Heart left ventricle (tissue), 16 donors: ENCODE results near the gene PRMT5. TPM values are rescaled to one million over a fixed set of nuclear protein-coding genes. Genes with fewer than 3 reads are reported as not detected.

Experiments
- ATAC-seq, 4 donors: fragments of 200-7000 bp; cut with Tn5 transposase; one replicate each; pipeline ENCODE4 v1.9.1; 2020 to 2022; ENCODE audit warnings: moderate library complexity in 4 of 4, mild to moderate bottlenecking in 3 of 4, moderate number of reproducible peaks in 1 of 4
- DNase-seq, 5 donors: peaks; one replicate each; pipeline ENCODE4 v3.0.0-alpha.2; 2020
- H3K27ac ChIP-seq, 12 donors: fragments of 200-600 bp; sonication (generic) in 4 of 12; one replicate each; pipeline versions ENCODE4 v1.5.0 to v1.8.0; 2016 to 2022; ENCODE audit warnings: mild to moderate bottlenecking in 2 of 12
- H3K27me3 ChIP-seq, 9 donors: fragments of 200-600 bp; sonication (generic) in 2 of 9; one replicate each; pipeline versions ENCODE4 v1.5.1 to v1.8.0; 2016 to 2022; ENCODE audit warnings: mild to moderate bottlenecking in 3 of 9
- H3K36me3 ChIP-seq, 9 donors: fragments of 200-600 bp; sonication (generic) in 2 of 9; one replicate each; pipeline versions ENCODE4 v1.5.0 to v1.8.0; 2018 to 2022; ENCODE audit warnings: mild to moderate bottlenecking in 2 of 9
- H3K4me1 ChIP-seq, 12 donors: fragments of 200-600 bp; sonication (generic) in 4 of 12; one replicate each; pipeline versions ENCODE4 v1.5.0 to v1.8.0; 2016 to 2022; ENCODE audit warnings: mild to moderate bottlenecking in 3 of 12
- H3K4me3 ChIP-seq, 12 donors: fragments of 200-600 bp; sonication (generic) in 4 of 12; one replicate each; pipeline versions ENCODE4 v1.5.0 to v1.8.0; 2017 to 2022; ENCODE audit warnings: mild to moderate bottlenecking in 9 of 12, moderate library complexity in 4 of 12
- H3K9me3 ChIP-seq, 12 donors: fragments of 200-600 bp; sonication (generic) in 4 of 12; one replicate each; pipeline versions ENCODE4 v1.5.0 to v1.8.0; 2016 to 2022; ENCODE audit warnings: mild to moderate bottlenecking in 1 of 12
- CTCF ChIP-seq, 12 donors: fragments of 200-600 bp; sonication (generic) in 4 of 12; IDR thresholded peaks; one replicate each; pipeline versions ENCODE4 v1.5.0 to v1.8.0; 2018 to 2022; ENCODE audit warnings: antibody characterized with exemption in 12 of 12, mild to moderate bottlenecking in 5 of 12
- POLR2A ChIP-seq, 2 donors: fragments of 450-650 bp; IDR thresholded peaks; one replicate each; pipeline ENCODE4 v1.6.1; 2017; ENCODE audit warnings: antibody characterized with exemption in 2 of 2, mild to moderate bottlenecking in 2 of 2, moderate library complexity in 2 of 2
- WGBS, 4 donors: extraction: QIAGEN DNeasy Blood & Tissue Kit in 2 of 4; methylation state at CpG; one replicate each; pipeline versions ENCODE4 v1.1.5 to v1.1.7; 2013 to 2018; 5-methylcytosine and 5-hydroxymethylcytosine counted together
- intact Hi-C, 10 donors: fragments of 100-400 bp; cut with DNase I; formaldehyde crosslinking; loops; one replicate each; pipeline versions ENCODE4 v1.11.1 to v1.14.2; 2022
- polyA plus RNA-seq, 2 donors: library from polyadenylated mRNA; stranded (reverse); fragments of 200-250 nt; gene quantifications; one replicate each; pipeline ENCODE4 v1.2.3, GENCODE V29; 2013
- total RNA-seq, 9 donors: library from RNA; depleted of rRNA in 2 of 9; stranded (reverse); fragments of >200 nt in 2 of 9; fragmentation: NEBNext Ultra II Directional in 3 of 9; extraction: Animal tissue kit (Norgen Biotek cat#: 25700) in 3 of 9; gene quantifications; one replicate each; pipeline versions ENCODE4 v1.1.0 to v1.2.4, GENCODE V29; 2016 to 2023
- donor health status: ischemic (EF 13 %, LVEDD 7.1; RV severe dilation, severe dysfunction).
- donor health status: healthy with polysubstance abuse.
- donor health status: DM: no; HTN: yes; CAD: no.
- donor health status: DM: no; HTN: no; CAD: no.
- donor health status: ischemic (EF 25% LVEDD 6.9; RV normal size, moderate dysfunction).
- donor health status: ischemic (EF 25% LVEDD 5.7; RV mildly dilated, moderate dysfunction).
- donor health status: healthy.
- donor health status: DM: yes; HTN: yes; CAD: no.
- donor health status: ischemic (EF 35%, LVEDD 5.7; RV mildly dilated, moderate dysfunction).
- donor health status: nonischemic (EF 11% LVEDD 7.7; RV severe dilation, severe dysfunction).
- donor health status: DM: yes; HTN: yes; CAD: no.
- donor health status: PGD.
- donor health status: ischemic (EF 29% LVEDD 5.4; RV normal size, mild dysfunction).
- donor health status: nonischemic (EF 23%, LVEDD 6.1; RV moderate dilation, normal function).

Gene PRMT5
- total and polyA plus RNA-seq, 11 donors = 10.4 to 101 (median 48.8) TPM

GRCh38 chr14:22887260-22887989 lies 41.8 kb downstream of the PRMT5 start:
- peak overlapping the region in 5 of 12 donors; percentile 2 to 71 (median 39) for H3K27ac ChIP-seq
- H3K36me3 ChIP-seq = no peaks in the 10 kb centered on the region
- intact Hi-C loops = no loop called here
- DNase-seq (no peak), ATAC-seq (peak in 2 of 4 donors; percentile 29 to 57)
- H3K4me1 ChIP-seq = peaks cover 0 to 26% (median 9%) of the 10 kb centered on the region in 12 donors
- no peak for TF ChIP-seq CTCF (IDR thresholded peaks at IDR 0.05)
- no peak for TF ChIP-seq POLR2A (IDR thresholded peaks at IDR 0.05)
- 33 to 43% (median 36%) methylated on average over 11 of the region's 11 CpGs for WGBS, 4 donors
- peak overlapping the region; percentile 33 to 73 (median 60) for H3K4me3 ChIP-seq
- H3K9me3 ChIP-seq = no peaks in the 10 kb centered on the region
- H3K27me3 ChIP-seq = no peaks in the 10 kb centered on the region

DNA sequence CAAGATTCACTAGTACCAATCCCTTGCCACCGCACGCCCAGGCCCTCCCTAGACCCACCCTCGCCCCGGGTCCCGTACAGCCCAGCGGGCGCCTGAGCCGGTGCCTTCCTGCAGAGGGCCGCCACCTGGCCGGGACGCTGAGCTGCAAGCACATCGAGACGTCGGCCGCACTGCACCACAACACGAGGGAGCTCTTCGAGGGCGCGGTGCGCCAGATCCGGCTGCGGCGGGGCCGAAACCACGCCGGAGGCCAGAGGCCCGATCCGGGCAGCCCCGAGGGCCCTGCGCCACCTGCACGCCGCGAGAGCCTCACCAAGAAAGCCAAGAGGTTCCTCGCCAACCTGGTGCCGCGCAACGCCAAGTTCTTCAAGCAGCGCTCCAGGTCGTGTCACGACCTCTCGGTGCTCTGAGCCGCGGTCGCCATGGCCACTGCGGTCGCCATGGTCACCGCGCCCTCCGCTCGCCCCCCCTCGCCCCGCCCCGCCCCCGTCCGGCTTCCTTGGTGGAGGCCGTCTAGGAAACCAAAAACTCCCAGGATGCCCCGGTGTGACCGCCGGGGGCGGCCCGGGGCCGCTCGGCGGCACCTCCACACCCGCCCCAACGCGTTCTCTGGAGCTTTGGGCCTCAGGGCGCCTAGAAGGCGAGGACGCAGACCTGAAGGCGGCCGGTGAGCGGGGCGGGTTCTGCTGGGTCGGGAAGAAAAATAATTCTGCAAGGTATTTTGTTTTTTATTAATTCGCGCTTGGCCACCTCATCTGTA lies 42.5 kb downstream of the PRMT5 start:
- WGBS, 4 donors = 4 to 13% (median 7%) methylated on average over 29 to 77 of the region's 77 CpGs
- Histone ChIP-seq H3K36me3 (no peaks in the 10 kb centered on the region), H3K27ac (peak overlapping the region in 5 of 12 donors; percentile 2 to 71 (median 39)), H3K27me3 (no peaks in the 10 kb centered on the region), H3K9me3 (no peaks in the 10 kb centered on the region), H3K4me1 (peaks cover 0 to 28% (median 9%) of the 10 kb centered on the region in 12 donors), H3K4me3 (peak overlapping the region; percentile 33 to 73 (median 60))
- no peak for TF ChIP-seq CTCF (IDR thresholded peaks at IDR 0.05)
- TF ChIP-seq POLR2A (IDR thresholded peaks at IDR 0.05) = peak in 1 of 2 donors; percentile 17
- DNase-seq (peak; percentile 62 to 81 (median 72)), ATAC-seq (peak; percentile 25 to 85 (median 78))
- intact Hi-C loops = no loop called here

DNA sequence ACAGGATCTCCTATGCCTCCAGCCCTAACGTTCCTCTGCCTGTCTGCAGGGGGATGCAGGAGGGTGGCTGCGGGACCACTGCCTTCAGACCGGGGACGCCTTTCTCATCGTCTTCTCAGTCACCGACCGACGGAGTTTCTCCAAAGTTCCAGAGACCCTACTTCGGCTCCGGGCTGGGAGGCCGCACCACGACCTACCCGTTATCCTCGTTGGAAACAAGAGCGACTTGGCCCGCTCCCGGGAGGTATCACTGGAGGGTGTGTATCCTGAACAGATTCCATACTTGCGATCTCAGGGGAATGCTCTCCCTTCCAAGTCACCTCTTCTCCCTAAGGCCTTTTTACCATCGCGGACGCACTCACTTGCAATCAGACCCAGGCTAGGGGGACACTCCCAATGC lies 43.2 kb downstream of the PRMT5 start:
- Histone ChIP-seq H3K9me3 (no peaks in the 10 kb centered on the region), H3K36me3 (no peaks in the 10 kb centered on the region), H3K4me3 (peak overlapping the region in 5 of 12 donors; percentile 41 to 73 (median 65)), H3K27ac (peak overlapping the region in 1 of 12 donors; percentile 31), H3K27me3 (no peaks in the 10 kb centered on the region), H3K4me1 (peaks cover 0 to 28% (median 9%) of the 10 kb centered on the region in 12 donors)
- WGBS, 4 donors = 91 to 94% (median 92%) methylated on average over 21 of the region's 21 CpGs
- TF ChIP-seq CTCF (IDR thresholded peaks at IDR 0.05) = no peak
- DNase-seq (no peak), ATAC-seq (no peak)
- intact Hi-C loops = no loop called here
